Endothelial cell of umbilical vein (primary cell): ENCODE results near the gene SORCS3. TPM values are rescaled to one million over a fixed set of nuclear protein-coding genes. Genes with fewer than 3 reads are reported as not detected.

Experiments
- BruUV-seq: library from RNA; stranded (reverse); fragments of 400-500 nt; replicated peaks from 2 replicates; lab custom pipeline; 2021; lab: Mats Ljungman, UMichigan
- CTCF ChIA-PET: fragments of 300-600, 350-600 bp; sonication (Branson Sonifier 250); formaldehyde crosslinking; loops from one replicate; lab custom pipeline; 2021; ENCODE audit warnings: antibody characterized with exemption, inconsistent platforms; lab: Charles Lee
- POLR2A ChIA-PET: fragments of 300-600, 350-600 bp; sonication (Branson Sonifier 250); formaldehyde crosslinking; loops from one replicate; lab custom pipeline; 2021; ENCODE audit warnings: antibody characterized with exemption, inconsistent platforms; lab: Charles Lee
- DNase-seq: peaks from one replicate; pipeline ENCODE4 v3.0.0-alpha.2; 2011; ENCODE audit warnings: low read depth, low spot score
- FAIRE-seq: peaks from 2 replicates; lab custom pipeline; 2011; peaks lifted over from hg19 to GRCh38; lab: Jason Lieb, UNC
- H2AFZ ChIP-seq: 2 replicates; pipeline ENCODE4 v1.6.0; 2012; ENCODE audit warnings: low read depth, low read length, control low read depth, inconsistent platforms
- H3K27ac ChIP-seq: 2 replicates; pipeline ENCODE4 v1.5.1; 2011; ENCODE audit warnings: low read depth, mild to moderate bottlenecking, control low read depth, low read length, moderate library complexity; ENCODE audit not compliant: insufficient read depth
- H3K27me3 ChIP-seq, 2 experiments: 2 replicates each; pipeline versions ENCODE4 v1.6.0 to v1.6.1; 2011; ENCODE audit warnings: low read length in 2 of 2, mixed read lengths in 1 of 2; ENCODE audit not compliant: control insufficient read depth in 2 of 2, insufficient read depth in 2 of 2
- H3K36me3 ChIP-seq, 2 experiments: 2 replicates in 1 of 2; 3 replicates in 1 of 2; pipeline ENCODE4 v1.5.1; 2011; ENCODE audit warnings: low read length in 2 of 2, mild to moderate bottlenecking in 1 of 2, moderate library complexity in 1 of 2; ENCODE audit not compliant: control insufficient read depth in 2 of 2, insufficient read depth in 2 of 2; ENCODE audit errors: extremely low read depth in 1 of 2
- H3K4me1 ChIP-seq: 3 replicates; pipeline ENCODE4 v1.5.1; 2011; ENCODE audit warnings: mild to moderate bottlenecking, low read length; ENCODE audit not compliant: control insufficient read depth, insufficient read depth; ENCODE audit errors: extremely low read depth
- H3K4me2 ChIP-seq: 2 replicates; pipeline ENCODE4 v1.6.1; 2011; ENCODE audit warnings: low read length, control low read depth, mixed read lengths; ENCODE audit not compliant: insufficient read depth
- H3K4me3 ChIP-seq, 3 experiments: fragments of 200-600 bp in 1 of 3; sonication (generic), shearing (Covaris generic) in 1 of 3; replicated peaks in 1 of 3; 2 replicates each; pipeline ENCODE4 v1.5.1; 2011 to 2016; ENCODE audit warnings: control low read depth in 3 of 3, low read length in 3 of 3, mild to moderate bottlenecking in 2 of 3, inconsistent platforms in 1 of 3, low read depth in 1 of 3, moderate library complexity in 1 of 3; ENCODE audit not compliant: insufficient read depth in 1 of 3
- H3K79me2 ChIP-seq: 2 replicates; pipeline ENCODE4 v1.6.0; 2012; ENCODE audit warnings: low read length, inconsistent platforms; ENCODE audit not compliant: control insufficient read depth, insufficient read depth
- H3K9ac ChIP-seq: replicated peaks from 2 replicates; pipeline ENCODE3; 2011; ENCODE audit warnings: low read length, control low read depth; ENCODE audit not compliant: insufficient read depth; ENCODE audit errors: extremely low read depth
- H3K9me1 ChIP-seq: replicated peaks from 3 replicates; pipeline ENCODE4 v1.6.0; 2011; ENCODE audit warnings: mild to moderate bottlenecking, low read length; ENCODE audit not compliant: control insufficient read depth, insufficient read depth; ENCODE audit errors: extremely low read depth
- H3K9me3 ChIP-seq: replicated peaks from 2 replicates; pipeline ENCODE4 v1.5.1; 2012; ENCODE audit warnings: low read length, inconsistent platforms; ENCODE audit not compliant: control insufficient read depth, insufficient read depth
- H4K20me1 ChIP-seq: replicated peaks from 2 replicates; pipeline ENCODE3; 2011; ENCODE audit warnings: mild to moderate bottlenecking, low read length; ENCODE audit not compliant: control insufficient read depth, insufficient read depth; ENCODE audit errors: extremely low read depth
- CTCF ChIP-seq, 2 donors: IDR thresholded peaks; 1 replicate in 1 of 2; 2 replicates in 1 of 2; pipeline ENCODE4 v1.5.1; 2011; ENCODE audit warnings: low read length in 2 of 2, mild to moderate bottlenecking in 2 of 2, moderate library complexity in 2 of 2, control low read depth in 1 of 2, inconsistent platforms in 1 of 2, low read depth in 1 of 2; ENCODE audit not compliant: insufficient read depth in 1 of 2; ENCODE audit errors: extremely low read depth in 1 of 2
- EZH2 ChIP-seq: IDR thresholded peaks from 2 replicates; pipeline ENCODE4 v1.6.1; 2012; ENCODE audit warnings: borderline replicate concordance, low read depth, mild to moderate bottlenecking, moderate library complexity, low read length, inconsistent platforms; ENCODE audit not compliant: severe bottlenecking
- FOS ChIP-seq: IDR thresholded peaks from 2 replicates; pipeline ENCODE4 v1.6.1; 2011; ENCODE audit warnings: mild to moderate bottlenecking, low read length, moderate library complexity, borderline replicate concordance; ENCODE audit not compliant: insufficient read depth
- GATA2 ChIP-seq: IDR thresholded peaks from 2 replicates; pipeline ENCODE4 v1.7.0; 2011; ENCODE audit warnings: low read depth, mild to moderate bottlenecking, moderate library complexity, mixed read lengths, low read length; ENCODE audit not compliant: insufficient read length, insufficient read depth
- JUN ChIP-seq: IDR thresholded peaks from 2 replicates; pipeline ENCODE4 v1.6.1; 2011; ENCODE audit warnings: borderline replicate concordance, low read depth; ENCODE audit not compliant: insufficient read length, insufficient read depth
- MYC ChIP-seq: IDR thresholded peaks from one replicate; pipeline ENCODE4 v1.6.1; 2011; ENCODE audit warnings: mild to moderate bottlenecking, low read depth, low read length
- POLR2A ChIP-seq: IDR thresholded peaks from 2 replicates; pipeline ENCODE4 v1.6.1; 2012; ENCODE audit warnings: low read depth, mild to moderate bottlenecking, control low read depth, low read length
- POLR2AphosphoS5 ChIP-seq: IDR thresholded peaks from 2 replicates; pipeline ENCODE4 v1.6.1; 2012; ENCODE audit warnings: low read depth, mild to moderate bottlenecking, control low read depth, low read length, moderate library complexity; ENCODE audit not compliant: insufficient read depth
- dilution Hi-C: fragments of 300-500 bp; cut with MboI; formaldehyde crosslinking; loops from one replicate; pipeline ENCODE4 v1.15.0; 2019; ENCODE audit warnings: low sequenced_read_pairs; ENCODE audit not compliant: extremely low pct_ligation_motif_present
- intact Hi-C: fragments of 100-400 bp; cut with micrococcal nuclease; formaldehyde crosslinking; loops from one replicate; pipeline ENCODE4 v1.10.0; 2022
- polyA plus RNA-seq, 4 experiments: library from polyadenylated mRNA; depleted of rRNA in 3 of 4; stranded (reverse) in 3 of 4; unstranded in 1 of 4; fragments of >200 nt; gene quantifications; 2 replicates each; pipeline versions ENCODE4 v1.2.1 to v1.2.3, GENCODE V29; 2011 to 2012; ENCODE audit warnings: missing spikeins in 1 of 4
- total RNA-seq: library from RNA; stranded (reverse); gene quantifications from 2 replicates; pipeline ENCODE4 v1.2.3, GENCODE V29; 2021
- TF ChIP-seq, protein P1 (sequence below): IDR thresholded peaks from 2 replicates; pipeline ENCODE4 v1.6.1; 2011; ENCODE audit not compliant: insufficient read depth, insufficient read length

Gene SORCS3
- total and polyA plus RNA-seq, 2 donors (not counting 3 experiments of a cell fraction or from before 2014, with no cell fraction given): not detected

GRCh38 chr10:105161767-105162166 is 520.7 kb downstream of the SORCS3 start:
- no peak overlapping the region for H3K4me3 ChIP-seq
- intact Hi-C loops: no loop called here
- no peak overlapping the region for H3K4me2 ChIP-seq
- FAIRE-seq (no peak), DNase-seq (no peak)
- no peaks in the 10 kb centered on the region for H3K36me3 ChIP-seq
- dilution Hi-C loops: no loop called here
- CTCF ChIA-PET: no interaction called here
- no peaks in the 10 kb centered on the region for H3K79me2 ChIP-seq
- TF ChIP-seq POLR2AphosphoS5 (no peak), MYC (no peak), EZH2 (no peak), JUN (no peak), FOS (no peak)
- TF ChIP-seq, protein P1, sequence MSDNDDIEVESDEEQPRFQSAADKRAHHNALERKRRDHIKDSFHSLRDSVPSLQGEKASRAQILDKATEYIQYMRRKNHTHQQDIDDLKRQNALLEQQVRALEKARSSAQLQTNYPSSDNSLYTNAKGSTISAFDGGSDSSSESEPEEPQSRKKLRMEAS: no peak
- no peaks in the 10 kb centered on the region for H3K27me3 ChIP-seq
- no peak overlapping the region for H3K9ac ChIP-seq
- H2AFZ ChIP-seq: no peak overlapping the region
- H3K27ac ChIP-seq: no peak overlapping the region
- POLR2A ChIA-PET: no interaction called here
- no peaks in the 10 kb centered on the region for H3K9me1 ChIP-seq
- H4K20me1 ChIP-seq: no peaks in the 10 kb centered on the region
- peaks cover 7% of the 10 kb centered on the region for H3K9me3 ChIP-seq
- no peaks in the 10 kb centered on the region for H3K4me1 ChIP-seq
- BruUV-seq: no TSS peak

DNA sequence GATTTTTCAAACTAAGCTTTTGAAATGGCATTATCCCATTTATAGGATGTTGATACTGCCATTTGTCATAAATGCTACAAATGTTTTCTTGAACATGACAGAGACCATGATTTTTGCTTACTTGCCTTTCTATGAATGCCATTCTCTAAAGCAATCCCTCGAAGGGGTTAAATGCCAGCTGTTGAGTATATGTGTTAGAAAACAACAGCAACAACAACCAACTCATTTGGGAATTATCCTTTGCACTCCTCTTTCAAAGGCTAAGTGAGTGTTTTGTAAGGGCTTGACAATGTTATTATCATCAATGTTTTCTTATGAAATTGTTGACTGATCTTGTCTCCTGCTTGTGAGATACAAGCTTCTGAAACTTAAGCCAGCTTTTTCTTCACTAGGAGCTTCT is 529.4 kb downstream of the SORCS3 start:
- H3K9me1 ChIP-seq: no peaks in the 10 kb centered on the region
- H4K20me1 ChIP-seq: no peaks in the 10 kb centered on the region
- H2AFZ ChIP-seq: no peak overlapping the region
- H3K9ac ChIP-seq: no peak overlapping the region
- ChIA-PET CTCF (no interaction called here), POLR2A (no interaction called here)
- no peak for FAIRE-seq
- H3K79me2 ChIP-seq: no peaks in the 10 kb centered on the region
- H3K4me3 ChIP-seq: no peak overlapping the region
- DNase-seq: no peak
- TF ChIP-seq, protein P1: no peak
- TF ChIP-seq POLR2A (no peak), GATA2 (no peak), FOS (no peak), JUN (no peak), MYC (no peak), POLR2AphosphoS5 (no peak), CTCF (IDR thresholded peaks at IDR 0.05; ENCODE audit: extremely low read depth in 1 of 2, insufficient read depth in 1 of 2, low read depth in 1 of 2, low read length in 2 of 2) (no peak), EZH2 (no peak)
- H3K27me3 ChIP-seq: no peaks in the 10 kb centered on the region
- peaks cover 8% of the 10 kb centered on the region for H3K9me3 ChIP-seq
- no peak overlapping the region for H3K27ac ChIP-seq
- dilution Hi-C loops: no loop called here
- no TSS peak for BruUV-seq
- H3K36me3 ChIP-seq: no peaks in the 10 kb centered on the region
- intact Hi-C loops: no loop called here
- no peak overlapping the region for H3K4me2 ChIP-seq
- H3K4me1 ChIP-seq: no peaks in the 10 kb centered on the region
